RWPE2 (cell line): Measurements from ENCODE around the gene NCR3LG1.
A peak's percentile ranks its signal among the peaks of the same experiment; 100 is the strongest.

Experiments used
- ATAC-seq: fragments of 200-7000 bp; cut with Tn5 transposase; 3 replicates; pipeline ENCODE4 v1.9.1; 2021; ENCODE audit warnings: low read depth
- DNase-seq: peaks from one replicate; pipeline ENCODE4 v3.0.0-alpha.2; 2020; ENCODE audit warnings: low spot score
- H3K27ac ChIP-seq: fragments of 450-650 bp; 2 replicates; pipeline ENCODE4 v1.5.1; 2017; ENCODE audit warnings: mild to moderate bottlenecking; ENCODE audit not compliant: poor library complexity, severe bottlenecking
- H3K27me3 ChIP-seq: fragments of 250-450 bp; sonication (Bioruptor Pico); 2 replicates; pipeline ENCODE4 v1.5.1; 2021; ENCODE audit warnings: mild to moderate bottlenecking, moderate library complexity; ENCODE audit not compliant: insufficient read depth, poor library complexity, severe bottlenecking
- H3K36me3 ChIP-seq: fragments of 250-450 bp; sonication (Bioruptor Pico); 2 replicates; pipeline ENCODE4 v1.5.1; 2020; ENCODE audit warnings: low read depth, mild to moderate bottlenecking, moderate library complexity
- H3K4me1 ChIP-seq: fragments of 250-450 bp; sonication (Bioruptor Pico); 2 replicates; pipeline ENCODE4 v1.5.1; 2021; ENCODE audit warnings: mild to moderate bottlenecking, moderate library complexity; ENCODE audit not compliant: insufficient read depth, poor library complexity, severe bottlenecking
- H3K4me3 ChIP-seq: fragments of 250-450 bp; sonication (Bioruptor Pico); 2 replicates; pipeline ENCODE4 v1.5.1; 2021; ENCODE audit warnings: mild to moderate bottlenecking, moderate library complexity; ENCODE audit not compliant: severe bottlenecking
- H3K9me3 ChIP-seq: fragments of 250-450 bp; sonication (Bioruptor Pico); 2 replicates; pipeline ENCODE4 v1.5.1; 2021; ENCODE audit warnings: mild to moderate bottlenecking, moderate library complexity; ENCODE audit not compliant: severe bottlenecking
- TF ChIP-seq, protein P1 (sequence below): fragments of 450-650 bp; IDR thresholded peaks from one replicate; pipeline ENCODE4 v1.5.1; 2017; ENCODE audit warnings: mild to moderate bottlenecking, moderate library complexity; ENCODE audit not compliant: poor library complexity, severe bottlenecking

Gene NCR3LG1

DNA sequence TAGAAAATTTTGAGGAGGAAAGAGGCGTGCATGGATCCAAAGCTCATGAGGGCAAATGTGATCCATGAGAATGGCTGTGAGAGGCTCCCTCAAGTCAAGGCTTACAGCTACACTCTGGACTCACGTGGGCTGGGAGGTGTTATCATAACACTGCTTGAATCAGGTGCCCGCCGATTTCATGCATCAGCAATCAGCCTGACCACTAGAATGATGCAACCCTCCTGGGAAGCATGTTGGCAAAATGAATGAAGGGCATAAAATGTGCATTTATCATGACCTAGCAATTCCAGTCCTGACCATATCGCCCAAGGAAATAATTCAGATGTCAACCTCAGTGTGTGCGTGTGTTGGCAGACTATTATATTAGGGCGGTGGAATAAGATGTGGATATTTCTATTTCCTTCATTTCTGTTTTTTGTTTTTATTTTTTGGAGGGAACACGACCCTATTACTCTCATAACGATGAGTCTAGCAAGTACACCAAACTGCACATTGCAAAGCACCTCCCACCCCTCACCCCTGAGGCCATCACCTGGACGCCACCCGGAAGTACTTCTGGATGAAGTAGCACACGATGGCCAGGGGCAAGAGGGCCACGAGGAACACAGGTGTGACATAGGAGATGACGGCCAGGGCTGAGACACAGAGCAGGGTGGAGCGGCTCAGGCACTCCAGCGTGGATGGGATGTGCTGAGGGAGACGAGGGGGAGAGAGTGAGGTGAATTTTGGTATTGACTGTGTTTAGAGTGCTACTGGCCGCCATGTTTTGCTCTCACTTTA, 52.6 kb downstream of the NCR3LG1 start:
- TF ChIP-seq, protein P1, sequence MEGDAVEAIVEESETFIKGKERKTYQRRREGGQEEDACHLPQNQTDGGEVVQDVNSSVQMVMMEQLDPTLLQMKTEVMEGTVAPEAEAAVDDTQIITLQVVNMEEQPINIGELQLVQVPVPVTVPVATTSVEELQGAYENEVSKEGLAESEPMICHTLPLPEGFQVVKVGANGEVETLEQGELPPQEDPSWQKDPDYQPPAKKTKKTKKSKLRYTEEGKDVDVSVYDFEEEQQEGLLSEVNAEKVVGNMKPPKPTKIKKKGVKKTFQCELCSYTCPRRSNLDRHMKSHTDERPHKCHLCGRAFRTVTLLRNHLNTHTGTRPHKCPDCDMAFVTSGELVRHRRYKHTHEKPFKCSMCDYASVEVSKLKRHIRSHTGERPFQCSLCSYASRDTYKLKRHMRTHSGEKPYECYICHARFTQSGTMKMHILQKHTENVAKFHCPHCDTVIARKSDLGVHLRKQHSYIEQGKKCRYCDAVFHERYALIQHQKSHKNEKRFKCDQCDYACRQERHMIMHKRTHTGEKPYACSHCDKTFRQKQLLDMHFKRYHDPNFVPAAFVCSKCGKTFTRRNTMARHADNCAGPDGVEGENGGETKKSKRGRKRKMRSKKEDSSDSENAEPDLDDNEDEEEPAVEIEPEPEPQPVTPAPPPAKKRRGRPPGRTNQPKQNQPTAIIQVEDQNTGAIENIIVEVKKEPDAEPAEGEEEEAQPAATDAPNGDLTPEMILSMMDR = no peak
- Histone ChIP-seq H3K27me3 (no peaks in the 10 kb centered on the region), H3K4me1 (no peaks in the 10 kb centered on the region), H3K9me3 (peaks cover 2% of the 10 kb centered on the region), H3K36me3 (no peaks in the 10 kb centered on the region), H3K4me3 (no peak overlapping the region), H3K27ac (no peak overlapping the region)
- no peak for ATAC-seq
- DNase-seq = no peak

DNA sequence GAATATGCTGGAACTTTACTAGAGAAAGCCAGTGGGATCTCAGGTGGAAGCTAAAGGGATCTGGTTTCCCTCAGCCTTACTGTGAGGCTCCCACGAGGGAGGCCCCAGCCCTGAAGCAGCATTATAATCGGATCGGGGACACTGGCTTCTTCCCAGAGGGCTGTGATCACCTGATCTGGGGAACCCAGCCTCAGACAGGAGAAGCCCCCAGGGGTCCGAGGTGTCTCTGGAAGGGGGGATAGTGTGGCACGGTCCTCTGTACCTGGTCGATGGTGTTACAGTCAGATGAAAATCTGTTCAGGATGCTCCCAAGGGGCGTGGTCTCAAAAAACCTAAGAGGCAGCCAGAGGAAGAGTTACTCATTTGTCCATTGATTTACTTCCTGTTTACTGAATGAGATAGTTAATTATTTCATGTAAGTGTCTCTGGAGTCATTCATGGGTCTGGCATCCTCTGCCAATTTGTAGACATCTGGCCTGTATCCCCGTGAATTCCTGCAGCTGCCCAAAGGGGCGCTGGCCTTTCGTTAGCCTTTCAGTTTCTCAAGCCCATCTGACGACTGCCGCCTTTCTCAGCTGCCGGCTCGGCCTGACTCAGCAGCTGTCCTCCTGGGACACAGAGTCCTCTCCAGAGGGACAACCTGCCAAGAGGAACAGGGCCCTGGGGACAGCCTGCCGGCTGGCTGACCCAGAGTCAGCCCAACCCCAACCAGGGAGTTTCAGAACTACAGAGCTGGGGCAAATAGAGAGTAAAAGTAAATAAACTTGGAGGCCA, 53.8 kb downstream of the NCR3LG1 start:
- no peaks in the 10 kb centered on the region for H3K27me3 ChIP-seq
- peaks cover 2% of the 10 kb centered on the region for H3K9me3 ChIP-seq
- no peak for DNase-seq
- no peak overlapping the region for H3K27ac ChIP-seq
- H3K36me3 ChIP-seq = no peaks in the 10 kb centered on the region
- TF ChIP-seq, protein P1 = no peak
- peak; percentile 25; the same call in 2 of the 3 replicates for ATAC-seq
- no peak overlapping the region for H3K4me3 ChIP-seq
- H3K4me1 ChIP-seq = no peaks in the 10 kb centered on the region

DNA sequence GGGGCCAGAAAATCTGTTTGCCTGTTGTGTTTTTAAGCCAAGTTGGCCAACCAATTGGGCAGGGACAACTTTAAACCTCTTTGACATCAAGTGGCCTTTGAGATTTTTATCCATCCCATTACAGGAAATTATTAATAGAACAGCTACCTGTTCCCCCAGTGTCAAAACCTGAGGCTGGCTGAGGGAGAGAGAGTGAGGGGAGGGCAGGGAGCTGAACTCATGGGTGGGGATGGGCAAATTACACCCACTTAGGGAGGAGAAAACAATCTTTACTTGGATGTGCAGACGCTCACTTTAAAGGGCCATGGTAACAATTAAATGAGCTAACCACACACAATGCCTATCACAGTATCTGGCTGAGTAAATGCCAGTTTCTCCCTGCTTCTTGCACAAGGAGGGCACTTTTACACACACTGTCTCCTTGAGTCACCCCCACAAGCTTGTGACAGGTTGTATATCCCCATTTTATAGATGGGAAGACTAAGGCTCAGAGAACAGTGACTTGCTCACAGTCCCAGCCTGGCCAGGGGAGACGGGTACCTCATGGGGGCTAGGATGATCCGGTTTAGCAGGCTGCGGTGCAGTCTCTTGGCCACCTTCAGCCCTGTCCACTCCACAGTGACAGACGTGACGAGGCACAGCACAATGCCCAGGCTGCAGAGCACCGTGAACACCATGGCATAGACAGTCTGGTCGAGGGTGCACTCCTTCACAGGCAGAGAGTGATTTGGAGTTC, 54.6 kb downstream of the NCR3LG1 start:
- Histone ChIP-seq H3K9me3 (peaks cover 2% of the 10 kb centered on the region), H3K4me1 (no peaks in the 10 kb centered on the region), H3K27me3 (no peaks in the 10 kb centered on the region), H3K4me3 (no peak overlapping the region), H3K36me3 (no peaks in the 10 kb centered on the region), H3K27ac (no peak overlapping the region)
- TF ChIP-seq, protein P1 = no peak
- ATAC-seq (no peak), DNase-seq (no peak)

DNA sequence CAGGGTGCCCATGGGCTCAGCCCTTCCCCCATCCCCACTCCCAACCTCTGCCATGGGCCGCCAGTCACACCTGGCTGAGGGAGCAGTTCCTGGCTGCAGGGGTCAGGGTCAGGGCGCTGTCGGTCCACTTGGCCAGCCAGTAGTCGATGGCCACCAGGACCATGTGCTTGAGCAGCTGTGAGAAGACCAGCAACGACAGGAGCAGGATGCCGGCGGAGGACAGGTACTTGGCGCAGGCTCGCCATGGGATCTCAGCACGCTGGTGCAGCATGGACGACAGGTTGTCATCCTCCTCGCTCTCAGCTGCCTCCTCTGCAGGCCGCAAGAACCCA, 55.2 kb downstream of the NCR3LG1 start:
- ATAC-seq = no peak
- no peaks in the 10 kb centered on the region for H3K27me3 ChIP-seq
- H3K36me3 ChIP-seq = no peaks in the 10 kb centered on the region
- H3K27ac ChIP-seq = no peak overlapping the region
- DNase-seq = no peak
- TF ChIP-seq, protein P1 = no peak
- peaks cover 2% of the 10 kb centered on the region for H3K9me3 ChIP-seq
- no peaks in the 10 kb centered on the region for H3K4me1 ChIP-seq
- no peak overlapping the region for H3K4me3 ChIP-seq
